ENCODE data around the gene STARD9. TPM values are rescaled to one million over a fixed set of nuclear protein-coding genes. Genes with fewer than 3 reads are reported as not detected.

The STARD9 gene
- total RNA-seq, 1 experiment from 2014 or later, result 0.86 TPM

DNA sequence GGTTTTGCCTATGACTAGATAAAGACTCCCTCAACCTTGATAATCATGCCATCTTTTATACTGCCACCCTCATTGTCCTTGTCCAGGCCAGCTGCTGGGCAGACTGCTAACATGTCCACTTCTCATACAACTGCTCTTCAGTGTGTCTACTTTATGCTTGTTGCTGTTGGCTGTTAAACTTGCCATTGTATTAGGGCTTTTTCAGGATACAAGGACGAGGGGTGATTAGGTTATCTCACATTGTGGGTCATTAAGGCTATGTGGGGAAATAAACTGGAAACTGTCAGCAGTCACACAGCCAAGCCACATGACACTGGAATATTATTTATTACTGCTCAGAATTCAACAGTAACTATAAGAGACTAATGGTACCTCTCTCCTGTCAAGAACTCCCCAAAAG, 36.1 kb downstream of the STARD9 start:
- intact Hi-C loops (cut with micrococcal nuclease; ENCODE audit: unreplicated experiment), result no loop called here
- no peaks in the 10 kb centered on the region for H3K36me3 Mint-ChIP-seq (ENCODE audit: insufficient read depth, unreplicated experiment)
- DNase-seq, result no peak
- no peaks in the 10 kb centered on the region for H3K9me3 Mint-ChIP-seq (ENCODE audit: unreplicated experiment)
- H3K4me3 ChIP-seq (ENCODE audit: low read depth, low read length), result no peak overlapping the region
- H3K4me3 Mint-ChIP-seq (ENCODE audit: unreplicated experiment), result no peak overlapping the region
- H3K9me3 ChIP-seq, result no peaks in the 10 kb centered on the region
- H3K36me3 ChIP-seq (ENCODE audit: control insufficient read depth, insufficient read depth, low read length), result no peaks in the 10 kb centered on the region
- no peaks in the 10 kb centered on the region for H3K4me1 ChIP-seq
- H3K27me3 ChIP-seq (replicated peaks; ENCODE audit: control insufficient read depth, insufficient read depth, low read length), result no peaks in the 10 kb centered on the region; the same call in 1 of the 2 replicates
- no peak overlapping the region for H3K27ac Mint-ChIP-seq (ENCODE audit: unreplicated experiment)
- POLR2A ChIA-PET, result no interaction called here
- H3K27me3 Mint-ChIP-seq (ENCODE audit: insufficient read depth, unreplicated experiment), result peaks cover 3% of the 10 kb centered on the region
- no TSS peak for BruUV-seq (replicated peaks)
- H3K4me1 Mint-ChIP-seq (ENCODE audit: low read depth, unreplicated experiment), result no peaks in the 10 kb centered on the region
- CTCF ChIA-PET, result no interaction called here
- TF ChIP-seq, protein P1, sequence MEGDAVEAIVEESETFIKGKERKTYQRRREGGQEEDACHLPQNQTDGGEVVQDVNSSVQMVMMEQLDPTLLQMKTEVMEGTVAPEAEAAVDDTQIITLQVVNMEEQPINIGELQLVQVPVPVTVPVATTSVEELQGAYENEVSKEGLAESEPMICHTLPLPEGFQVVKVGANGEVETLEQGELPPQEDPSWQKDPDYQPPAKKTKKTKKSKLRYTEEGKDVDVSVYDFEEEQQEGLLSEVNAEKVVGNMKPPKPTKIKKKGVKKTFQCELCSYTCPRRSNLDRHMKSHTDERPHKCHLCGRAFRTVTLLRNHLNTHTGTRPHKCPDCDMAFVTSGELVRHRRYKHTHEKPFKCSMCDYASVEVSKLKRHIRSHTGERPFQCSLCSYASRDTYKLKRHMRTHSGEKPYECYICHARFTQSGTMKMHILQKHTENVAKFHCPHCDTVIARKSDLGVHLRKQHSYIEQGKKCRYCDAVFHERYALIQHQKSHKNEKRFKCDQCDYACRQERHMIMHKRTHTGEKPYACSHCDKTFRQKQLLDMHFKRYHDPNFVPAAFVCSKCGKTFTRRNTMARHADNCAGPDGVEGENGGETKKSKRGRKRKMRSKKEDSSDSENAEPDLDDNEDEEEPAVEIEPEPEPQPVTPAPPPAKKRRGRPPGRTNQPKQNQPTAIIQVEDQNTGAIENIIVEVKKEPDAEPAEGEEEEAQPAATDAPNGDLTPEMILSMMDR (IDR thresholded peaks at IDR 0.05; ENCODE audit: insufficient read depth in 1 of 2, low read depth in 1 of 2, low read length in 1 of 2, severe bottlenecking in 1 of 2, unreplicated experiment in 1 of 2), result no peak

DNA sequence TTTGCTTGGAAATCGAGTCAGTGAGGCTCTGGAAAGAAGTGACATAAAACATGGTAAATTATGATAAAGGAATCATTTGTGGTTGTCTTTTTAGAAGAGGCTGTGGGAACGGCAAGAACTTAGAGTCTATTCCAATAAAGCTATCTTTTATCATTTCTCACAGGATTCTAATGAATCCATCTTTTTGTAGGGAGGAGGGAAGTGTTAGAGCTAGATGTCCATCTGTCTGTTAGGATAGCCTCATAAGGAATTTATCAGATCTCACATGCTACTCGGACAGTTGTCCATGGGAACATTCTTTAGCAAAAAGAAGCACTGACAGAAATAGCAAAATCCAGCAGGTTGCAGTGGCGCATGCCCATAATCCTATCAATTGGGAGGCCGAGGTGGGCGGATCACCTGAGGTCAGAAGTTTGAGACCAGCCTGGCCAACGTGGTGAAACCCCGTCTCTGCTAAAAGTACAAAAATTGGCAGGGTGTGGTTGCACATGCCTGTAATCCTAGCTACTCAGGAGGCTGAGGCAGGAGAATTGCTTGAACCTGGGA, 37.0 kb downstream of the STARD9 start:
- Histone ChIP-seq H3K9me3 (no peaks in the 10 kb centered on the region), H3K36me3 (ENCODE audit: control insufficient read depth, insufficient read depth, low read length) (no peaks in the 10 kb centered on the region), H3K27me3 (replicated peaks; ENCODE audit: control insufficient read depth, insufficient read depth, low read length) (no peaks in the 10 kb centered on the region; the same call in 1 of the 2 replicates), H3K4me1 (no peaks in the 10 kb centered on the region), H3K4me3 (ENCODE audit: low read depth, low read length) (no peak overlapping the region)
- TF ChIP-seq, protein P1 (IDR thresholded peaks at IDR 0.05; ENCODE audit: insufficient read depth in 1 of 2, low read depth in 1 of 2, low read length in 1 of 2, severe bottlenecking in 1 of 2, unreplicated experiment in 1 of 2), result no peak
- no TSS peak for BruUV-seq (replicated peaks)
- Mint-ChIP-seq H3K4me1 (ENCODE audit: low read depth, unreplicated experiment) (no peaks in the 10 kb centered on the region), H3K4me3 (ENCODE audit: unreplicated experiment) (no peak overlapping the region), H3K27me3 (ENCODE audit: insufficient read depth, unreplicated experiment) (peaks cover 3% of the 10 kb centered on the region), H3K36me3 (ENCODE audit: insufficient read depth, unreplicated experiment) (no peaks in the 10 kb centered on the region), H3K27ac (ENCODE audit: unreplicated experiment) (no peak overlapping the region), H3K9me3 (ENCODE audit: unreplicated experiment) (no peaks in the 10 kb centered on the region)
- intact Hi-C loops (cut with micrococcal nuclease; ENCODE audit: unreplicated experiment), result no loop called here
- POLR2A ChIA-PET, result no interaction called here
- DNase-seq, result no peak
- CTCF ChIA-PET, result no interaction called here

DNA sequence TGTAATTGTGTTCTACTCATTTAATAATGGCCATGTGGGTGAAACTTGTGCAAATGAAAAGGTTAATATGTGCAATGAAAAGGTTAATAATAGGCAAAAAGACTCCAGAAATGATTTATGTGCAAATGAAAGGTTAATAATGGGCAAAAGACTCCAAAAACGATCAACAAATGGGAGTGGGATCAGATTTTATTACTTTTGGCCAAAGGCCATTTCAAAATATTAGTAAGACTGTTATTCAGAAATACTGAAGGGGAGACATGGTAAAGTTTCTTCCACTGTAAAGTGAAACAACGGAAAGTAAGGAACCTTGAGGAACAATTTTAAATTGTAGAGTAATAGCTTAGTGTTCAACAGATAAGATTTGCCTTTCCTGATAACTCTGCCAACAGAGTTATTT, 40.7 kb downstream of the STARD9 start:
- Histone ChIP-seq H3K4me3 (ENCODE audit: low read depth, low read length) (no peak overlapping the region), H3K9me3 (no peaks in the 10 kb centered on the region), H3K36me3 (ENCODE audit: control insufficient read depth, insufficient read depth, low read length) (no peaks in the 10 kb centered on the region), H3K4me1 (no peaks in the 10 kb centered on the region), H3K27me3 (replicated peaks; ENCODE audit: control insufficient read depth, insufficient read depth, low read length) (no peaks in the 10 kb centered on the region)
- DNase-seq, result no peak
- H3K27me3 Mint-ChIP-seq (ENCODE audit: insufficient read depth, unreplicated experiment), result no peaks in the 10 kb centered on the region
- no peaks in the 10 kb centered on the region for H3K4me1 Mint-ChIP-seq (ENCODE audit: low read depth, unreplicated experiment)
- no peak overlapping the region for H3K27ac Mint-ChIP-seq (ENCODE audit: unreplicated experiment)
- ChIA-PET POLR2A (no interaction called here), CTCF (interaction anchor here (0.7 kb wide), 1 partner anchor 37 kb away, joined by 4 read pairs; no protein-coding TSS in a partner anchor)
- intact Hi-C loops (cut with micrococcal nuclease; ENCODE audit: unreplicated experiment), result no loop called here
- H3K4me3 Mint-ChIP-seq (ENCODE audit: unreplicated experiment), result no peak overlapping the region
- no peaks in the 10 kb centered on the region for H3K9me3 Mint-ChIP-seq (ENCODE audit: unreplicated experiment)
- TF ChIP-seq, protein P1 (IDR thresholded peaks at IDR 0.05; ENCODE audit: insufficient read depth in 1 of 2, low read depth in 1 of 2, low read length in 1 of 2, severe bottlenecking in 1 of 2, unreplicated experiment in 1 of 2), result no peak
- H3K36me3 Mint-ChIP-seq (ENCODE audit: insufficient read depth, unreplicated experiment), result no peaks in the 10 kb centered on the region
- BruUV-seq (replicated peaks), result no TSS peak
